NCI-H2171 (cell line): ENCODE results near the gene SNCG.
"Not testable (repeated sequence)": the region's sequence is repeated elsewhere in the genome, so short reads cannot be mapped to it uniquely, and the experiment has no call there.

Experiments
- DNase-seq: peaks from one replicate; lab custom pipeline; 2025; lab: John Stamatoyannopoulos, UW

The SNCG gene

DNA sequence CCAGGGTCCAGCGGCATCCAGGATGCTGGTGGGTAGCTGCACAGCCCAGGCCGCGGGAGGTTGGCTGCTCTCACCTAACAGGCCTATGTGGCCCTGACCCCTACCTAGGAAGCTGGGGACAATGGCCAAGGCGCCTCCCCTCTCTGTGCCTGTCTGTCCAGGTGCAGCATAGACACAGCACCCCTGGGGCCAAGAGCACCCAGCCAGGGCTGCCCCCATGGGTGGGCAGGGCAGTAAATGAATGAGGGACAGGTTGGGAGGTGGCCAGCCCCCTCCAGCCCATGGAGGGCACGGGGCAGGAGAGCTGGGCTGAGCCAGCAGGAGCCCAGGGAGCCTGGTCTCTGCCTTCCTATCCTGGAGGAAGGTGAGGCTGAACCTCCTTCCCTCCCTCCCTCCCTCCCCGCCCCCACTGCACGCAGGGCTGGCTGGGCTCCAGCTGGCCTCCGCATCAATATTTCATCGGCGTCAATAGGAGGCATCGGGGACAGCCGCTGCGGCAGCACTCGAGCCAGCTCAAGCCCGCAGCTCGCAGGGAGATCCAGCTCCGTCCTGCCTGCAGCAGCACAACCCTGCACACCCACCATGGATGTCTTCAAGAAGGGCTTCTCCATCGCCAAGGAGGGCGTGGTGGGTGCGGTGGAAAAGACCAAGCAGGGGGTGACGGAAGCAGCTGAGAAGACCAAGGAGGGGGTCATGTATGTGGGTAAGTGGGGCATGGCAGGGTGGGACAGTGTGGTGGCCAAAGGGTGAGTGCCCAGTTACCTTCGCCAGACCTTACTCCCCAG lies at the start of gene SNCG:
Gene SNCG (plus strand): TSS at position 484 of the 785 bp plus-strand sequence. CDS start 99 bp downstream, at position 583.
- DNase-seq: no peak

DNA sequence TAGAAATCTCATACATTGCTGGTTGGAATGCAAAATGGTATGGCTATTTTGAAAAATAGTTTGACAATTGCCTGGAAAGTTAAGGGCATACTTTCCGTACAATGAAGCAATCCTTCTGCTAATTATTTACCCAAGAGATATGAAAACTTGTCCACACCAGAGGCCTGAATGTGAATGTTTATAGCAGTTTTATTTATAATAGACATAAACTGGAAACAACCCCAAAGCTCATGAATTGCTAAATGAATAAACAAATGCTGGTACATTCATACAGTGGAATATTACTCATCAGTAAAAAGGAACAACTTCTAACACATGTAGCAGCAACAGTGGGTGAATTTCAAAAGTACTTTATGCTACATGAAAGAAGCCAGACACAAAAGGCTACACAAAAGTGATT lies 43.7 kb upstream of the SNCG start:
- DNase-seq: no peak

DNA sequence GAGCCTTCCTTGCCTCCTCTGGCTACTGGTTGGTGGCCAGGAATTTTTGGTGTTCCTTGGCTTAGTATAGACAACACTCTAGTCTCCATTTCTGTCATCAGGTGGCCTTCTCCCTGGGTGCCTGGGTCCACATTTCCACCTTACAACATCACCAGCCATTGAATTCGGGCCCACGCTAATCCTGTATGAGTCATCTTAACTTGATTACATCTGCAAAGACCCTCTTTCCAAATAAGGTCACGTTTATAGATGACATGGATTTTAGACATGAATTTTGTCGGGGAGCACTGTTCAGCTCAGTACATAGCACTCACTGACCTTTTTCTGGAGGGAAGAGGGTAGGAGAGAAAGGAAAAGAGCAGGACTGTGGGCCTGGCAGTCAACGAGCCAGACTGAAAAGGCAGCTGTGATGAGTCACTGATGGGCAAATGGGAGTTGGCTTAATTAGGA lies 40.4 kb upstream of the SNCG start:
- no peak for DNase-seq

- DNase-seq: no peak
Observed at GRCh38 chr10:86922553-86922961, 35.8 kb upstream of the SNCG start.

DNA sequence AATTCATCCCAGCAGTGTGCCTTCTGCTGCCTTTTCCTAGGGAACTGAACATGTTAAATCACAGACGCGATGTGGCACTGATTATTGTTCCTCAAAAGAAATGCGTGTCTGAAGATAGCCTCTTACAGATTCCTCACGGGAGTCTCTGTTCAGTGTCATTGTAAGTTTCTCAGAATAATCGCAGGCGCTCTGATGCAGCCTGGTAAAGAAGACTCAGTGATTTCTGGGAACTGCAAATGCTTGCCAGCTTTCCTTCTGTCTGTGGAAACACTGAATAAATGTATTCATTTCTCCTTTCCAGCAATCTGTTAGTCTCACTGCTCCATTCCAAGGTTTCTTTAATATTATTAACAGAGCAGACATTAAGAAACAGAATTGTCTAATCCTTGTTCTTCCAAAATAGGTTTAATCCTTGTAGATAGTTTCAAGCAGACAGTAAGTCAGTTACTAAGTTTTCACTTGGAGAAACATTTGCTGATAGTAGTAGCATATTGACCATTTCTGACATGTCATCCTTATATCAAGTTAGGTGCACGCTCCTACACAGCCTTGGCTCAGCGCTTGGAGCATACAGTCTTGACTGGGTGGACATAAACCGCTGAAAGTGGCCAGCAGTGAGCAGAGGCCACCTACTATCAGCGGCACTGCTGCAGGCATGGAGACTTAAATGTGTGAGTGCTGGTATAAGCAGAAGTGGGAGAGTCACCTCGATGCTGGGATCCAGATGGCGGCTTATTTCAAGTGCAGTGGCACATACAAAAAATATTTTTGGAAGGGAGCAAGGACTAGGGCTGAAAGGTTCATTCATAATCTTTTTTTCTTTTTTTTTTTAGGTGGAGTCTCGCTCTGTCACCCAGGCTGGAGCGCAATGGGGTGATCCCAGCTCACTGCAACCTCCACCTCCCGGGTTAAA lies 28.7 kb upstream of the SNCG start:
- DNase-seq: no peak

DNA sequence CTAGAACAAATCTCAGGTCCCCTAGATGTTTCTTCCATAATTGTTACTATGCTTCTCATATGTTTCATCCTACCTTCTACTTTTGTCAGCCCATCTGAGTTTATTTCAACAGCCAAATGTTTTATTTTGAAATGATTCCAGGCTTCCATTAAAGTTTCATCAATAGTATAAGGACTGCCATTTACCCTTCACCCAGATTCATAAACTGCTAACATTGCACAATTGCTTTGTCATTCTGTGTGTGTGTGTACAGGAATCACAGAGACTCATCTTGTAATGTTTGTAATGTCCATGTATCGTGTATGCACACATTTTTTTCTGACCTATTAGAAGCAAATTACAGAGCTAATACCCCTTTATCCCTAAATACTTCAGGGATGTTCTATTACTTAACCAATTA lies 26.5 kb upstream of the SNCG start:
- no peak for DNase-seq

DNA sequence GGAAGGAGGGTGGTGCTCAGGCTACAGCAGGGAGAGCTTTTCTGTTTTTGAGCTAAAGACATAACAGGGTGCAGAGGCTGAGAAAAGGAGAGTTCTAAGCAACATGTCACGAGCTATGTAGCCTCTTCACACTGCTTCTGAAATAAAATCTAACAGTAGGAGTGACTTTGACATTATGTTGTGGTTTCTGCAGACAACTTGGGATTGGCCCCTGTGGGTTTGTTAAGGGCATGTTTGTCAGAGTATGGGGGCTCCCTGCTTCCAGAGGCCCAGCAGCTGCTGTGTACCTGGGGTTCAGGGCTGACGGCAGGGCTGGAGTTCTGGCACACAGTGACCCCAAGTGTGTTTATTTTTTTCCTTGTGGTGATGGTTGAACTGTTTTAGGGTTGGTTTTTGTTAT lies 25.7 kb upstream of the SNCG start:
- no peak for DNase-seq

- not testable (repeated sequence) for DNase-seq
Observed at GRCh38 chr10:86934162-86934711, 24.2 kb upstream of the SNCG start.

GRCh38 chr10:86936661-86937501 lies 21.5 kb upstream of the SNCG start:
- DNase-seq: no peak

- DNase-seq: no peak
Observed at GRCh38 chr10:86937502-86938154, 20.8 kb upstream of the SNCG start.

- no peak for DNase-seq
Observed at GRCh38 chr10:86938260-86938659, 20.1 kb upstream of the SNCG start.

GRCh38 chr10:86940076-86940475 lies 18.3 kb upstream of the SNCG start:
- DNase-seq: not testable (repeated sequence)

GRCh38 chr10:86940677-86941076 lies 17.7 kb upstream of the SNCG start:
- no peak for DNase-seq

DNA sequence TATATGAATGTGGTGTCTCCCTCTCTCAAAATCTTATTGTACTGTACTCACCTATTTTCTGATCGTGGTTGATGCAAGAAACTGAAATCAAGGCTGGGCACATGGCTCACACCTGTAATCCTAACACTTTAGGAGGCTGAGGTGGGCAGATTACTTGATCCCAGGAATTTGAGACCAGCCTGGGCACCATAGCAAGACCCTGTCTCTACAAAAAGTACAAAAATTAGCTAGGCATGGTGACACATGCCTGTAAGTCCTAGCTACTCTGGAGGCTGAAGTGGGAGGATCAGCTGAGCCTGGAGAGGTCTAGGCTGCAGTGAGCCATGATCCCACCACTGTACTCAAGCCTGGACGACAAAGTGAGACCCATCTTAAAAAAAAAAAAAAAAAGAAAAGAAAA lies 17.0 kb upstream of the SNCG start:
- DNase-seq: no peak

DNA sequence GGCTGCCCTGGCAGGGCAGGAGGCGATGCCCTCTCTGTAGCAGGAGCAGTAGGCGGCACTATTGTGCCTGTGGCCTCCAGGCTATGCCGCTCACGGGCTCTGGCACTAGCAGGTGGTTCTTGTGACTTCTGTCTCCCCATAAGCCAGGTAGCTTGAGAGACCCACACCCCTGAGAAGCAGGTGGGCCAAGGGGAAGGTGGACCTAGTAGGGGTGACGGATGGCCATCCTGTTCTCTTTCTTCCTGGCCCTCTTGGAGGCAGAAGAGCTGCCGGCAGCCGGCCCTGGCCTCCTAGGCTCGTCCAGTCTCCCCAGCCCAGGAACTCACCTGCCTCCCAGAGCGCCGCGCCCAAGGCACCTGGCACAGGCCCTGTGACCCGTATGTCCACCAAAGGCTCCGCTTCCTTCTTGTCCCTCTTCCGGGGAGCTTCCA lies 16.4 kb upstream of the SNCG start:
- no peak for DNase-seq

GRCh38 chr10:86942441-86943315 lies 15.7 kb upstream of the SNCG start:
- DNase-seq: no peak

DNA sequence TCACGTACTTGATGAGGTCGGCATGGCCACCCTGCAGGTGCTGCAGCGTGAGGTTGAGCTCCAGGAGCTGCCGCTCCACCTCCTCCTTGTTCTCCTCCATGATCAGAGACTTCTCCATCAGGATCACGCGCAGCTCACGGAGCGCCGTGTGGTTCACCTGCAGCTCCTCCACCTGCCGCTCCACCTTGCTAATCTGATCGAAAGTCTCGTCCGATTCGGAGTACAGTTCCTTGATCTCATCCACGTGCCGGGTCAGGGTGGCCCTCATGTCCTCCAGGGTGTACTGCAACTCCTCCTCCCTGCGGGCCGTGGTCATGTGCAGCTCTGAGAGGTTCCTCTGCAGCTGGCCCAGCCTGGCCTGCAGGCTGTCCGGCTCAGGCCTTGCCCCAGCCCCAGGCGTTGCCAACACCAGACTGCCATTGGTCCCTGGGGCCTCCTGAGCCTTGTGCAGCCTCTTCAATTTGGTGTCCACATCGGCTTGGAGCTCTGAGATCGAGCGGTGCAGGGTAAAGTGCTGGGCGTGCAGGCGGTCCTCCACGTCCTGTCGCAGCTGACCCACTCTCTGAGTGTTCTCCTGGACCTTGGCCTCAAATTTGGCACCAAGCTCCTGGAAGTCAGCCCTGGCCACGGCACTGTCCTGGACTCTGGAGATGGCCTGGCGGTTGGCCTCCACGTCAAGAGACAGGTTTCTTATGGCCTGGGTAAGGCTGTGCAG lies 14.9 kb upstream of the SNCG start:
- no peak for DNase-seq

DNA sequence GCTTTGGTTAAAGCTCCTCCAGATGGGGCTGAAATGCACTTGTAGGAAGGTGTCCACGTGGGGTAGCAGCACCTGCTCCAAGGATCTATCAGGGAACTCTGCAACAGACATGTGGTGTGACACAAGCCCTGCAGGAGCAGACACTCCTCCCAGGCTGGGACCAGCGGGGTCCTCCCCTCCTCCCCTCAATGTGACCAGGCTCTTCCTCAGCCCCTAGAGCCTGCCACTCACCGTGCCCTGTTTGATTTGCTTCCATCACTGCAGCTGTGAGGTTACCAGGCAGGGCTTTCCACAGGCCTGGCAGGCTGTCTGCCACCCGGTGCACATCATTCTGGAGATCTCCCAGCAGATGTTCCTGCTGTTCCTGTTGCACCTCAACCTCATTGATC lies 14.4 kb upstream of the SNCG start:
- DNase-seq: no peak

GRCh38 chr10:86944471-86944870 lies 13.9 kb upstream of the SNCG start:
- no peak for DNase-seq

GRCh38 chr10:86944907-86945306 lies 13.5 kb upstream of the SNCG start:
- DNase-seq: no peak
